KOPT-K1 (cell line): ENCODE results near the gene RPS19BP1.

Experiments used
- H3K27ac ChIP-seq: fragments of 200-600 bp; sonication (generic); 2 replicates; pipeline ENCODE4 v1.5.1; 2016; ENCODE audit warnings: antibody characterized with exemption, mild to moderate bottlenecking, low read depth, low read length; ENCODE audit not compliant: poor library complexity, severe bottlenecking
- H3K36me3 ChIP-seq: fragments of 200-600 bp; sonication (generic); 2 replicates; pipeline ENCODE4 v1.5.1; 2017; ENCODE audit warnings: antibody characterized with exemption, mild to moderate bottlenecking, low read length, moderate library complexity; ENCODE audit not compliant: insufficient read depth
- H3K9me3 ChIP-seq: fragments of 200-600 bp; sonication (generic); 2 replicates; pipeline ENCODE4 v1.5.1; 2017; ENCODE audit warnings: antibody characterized with exemption, low read length, mild to moderate bottlenecking; ENCODE audit not compliant: insufficient read depth, poor library complexity, severe bottlenecking

RPS19BP1 gene

GRCh38 chr22:39486951-39487825 lies 45.4 kb downstream of the RPS19BP1 start:
- Histone ChIP-seq H3K9me3 (no peaks in the 10 kb centered on the region), H3K36me3 (no peaks in the 10 kb centered on the region), H3K27ac (no peak overlapping the region)

- no peaks in the 10 kb centered on the region for H3K9me3 ChIP-seq
- no peaks in the 10 kb centered on the region for H3K36me3 ChIP-seq
- H3K27ac ChIP-seq, result no peak overlapping the region
Observed at GRCh38 chr22:39482768-39483167, 49.8 kb downstream of the RPS19BP1 start.

GRCh38 chr22:39481595-39481994 lies 51.0 kb downstream of the RPS19BP1 start:
- Histone ChIP-seq H3K36me3 (no peaks in the 10 kb centered on the region), H3K9me3 (no peaks in the 10 kb centered on the region), H3K27ac (no peak overlapping the region)

- Histone ChIP-seq H3K36me3 (no peaks in the 10 kb centered on the region), H3K27ac (no peak overlapping the region), H3K9me3 (no peaks in the 10 kb centered on the region)
Observed at GRCh38 chr22:39481054-39481453, 51.5 kb downstream of the RPS19BP1 start.

- Histone ChIP-seq H3K27ac (no peak overlapping the region), H3K36me3 (no peaks in the 10 kb centered on the region), H3K9me3 (no peaks in the 10 kb centered on the region)
Observed at GRCh38 chr22:39480557-39480956, 52.0 kb downstream of the RPS19BP1 start.

GRCh38 chr22:39479254-39479653 lies 53.3 kb downstream of the RPS19BP1 start:
- Histone ChIP-seq H3K9me3 (no peaks in the 10 kb centered on the region), H3K36me3 (no peaks in the 10 kb centered on the region), H3K27ac (no peak overlapping the region)
